T-helper 9 cell (primary cell): ENCODE measurements around the gene WBP2.
"Not testable (repeated sequence)": the region's sequence is repeated elsewhere in the genome, so short reads cannot be mapped to it uniquely, and the experiment has no call there.

Experiments
- DNase-seq: peaks from one replicate; pipeline ENCODE4 v3.0.0-alpha.2; 2020

The WBP2 gene

GRCh38 chr17:75812096-75813013 is 42.8 kb downstream of the WBP2 start:
- DNase-seq = no peak

- no peak for DNase-seq
Observed at GRCh38 chr17:75811174-75811573, 44.0 kb downstream of the WBP2 start.

- DNase-seq = not testable (repeated sequence)
Observed at GRCh38 chr17:75810756-75811155, 44.4 kb downstream of the WBP2 start.

- DNase-seq = no peak
Observed at GRCh38 chr17:75810216-75810615, 44.9 kb downstream of the WBP2 start.

GRCh38 chr17:75809631-75810111 is 45.5 kb downstream of the WBP2 start:
- DNase-seq = no peak

- no peak for DNase-seq
Observed at GRCh38 chr17:75808905-75809621, 46.1 kb downstream of the WBP2 start.

- no peak for DNase-seq
Observed at GRCh38 chr17:75808549-75808904, 46.6 kb downstream of the WBP2 start.

GRCh38 chr17:75807861-75808260 is 47.3 kb downstream of the WBP2 start:
- no peak for DNase-seq

GRCh38 chr17:75806822-75807500 is 48.2 kb downstream of the WBP2 start:
- no peak for DNase-seq

GRCh38 chr17:75803883-75804282 is 51.3 kb downstream of the WBP2 start:
- no peak for DNase-seq

- no peak for DNase-seq
Observed at GRCh38 chr17:75799402-75799801, 55.7 kb downstream of the WBP2 start.

- DNase-seq = no peak
Observed at GRCh38 chr17:75795820-75796607, 59.1 kb downstream of the WBP2 start.
